ENCODE data around the gene SERPINE3.
A peak's percentile ranks its signal among the peaks of the same experiment; 100 is the strongest.

Gene SERPINE3

GRCh38 chr13:51329606-51330005 lies 9.9 kb upstream of the SERPINE3 start:
- DNase-seq, result peak; percentile 28 to 54

DNA sequence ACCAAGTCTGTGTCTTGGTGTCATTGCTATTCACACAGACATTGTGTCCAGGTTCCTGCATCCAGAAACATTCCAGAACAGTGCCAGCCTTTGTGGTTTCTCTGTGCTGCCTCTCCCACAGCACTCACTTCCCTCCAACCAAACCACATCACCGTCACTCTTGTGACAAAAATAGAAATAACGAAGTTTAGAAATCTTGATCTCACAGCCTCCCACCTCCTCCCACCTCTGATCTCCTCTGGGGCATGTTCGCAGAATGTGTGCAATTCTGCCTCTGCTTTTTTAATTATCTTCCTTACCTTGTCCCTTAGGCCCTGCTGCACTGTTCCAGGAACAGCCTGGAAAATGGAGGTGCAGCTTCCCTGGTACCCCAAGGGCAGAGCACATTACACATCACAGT lies 8.7 kb upstream of the SERPINE3 start:
- DNase-seq, result peak; percentile 82 to 95

GRCh38 chr13:51331354-51331861 lies 8.1 kb upstream of the SERPINE3 start:
- DNase-seq, result peak; percentile 60 to 94

DNA sequence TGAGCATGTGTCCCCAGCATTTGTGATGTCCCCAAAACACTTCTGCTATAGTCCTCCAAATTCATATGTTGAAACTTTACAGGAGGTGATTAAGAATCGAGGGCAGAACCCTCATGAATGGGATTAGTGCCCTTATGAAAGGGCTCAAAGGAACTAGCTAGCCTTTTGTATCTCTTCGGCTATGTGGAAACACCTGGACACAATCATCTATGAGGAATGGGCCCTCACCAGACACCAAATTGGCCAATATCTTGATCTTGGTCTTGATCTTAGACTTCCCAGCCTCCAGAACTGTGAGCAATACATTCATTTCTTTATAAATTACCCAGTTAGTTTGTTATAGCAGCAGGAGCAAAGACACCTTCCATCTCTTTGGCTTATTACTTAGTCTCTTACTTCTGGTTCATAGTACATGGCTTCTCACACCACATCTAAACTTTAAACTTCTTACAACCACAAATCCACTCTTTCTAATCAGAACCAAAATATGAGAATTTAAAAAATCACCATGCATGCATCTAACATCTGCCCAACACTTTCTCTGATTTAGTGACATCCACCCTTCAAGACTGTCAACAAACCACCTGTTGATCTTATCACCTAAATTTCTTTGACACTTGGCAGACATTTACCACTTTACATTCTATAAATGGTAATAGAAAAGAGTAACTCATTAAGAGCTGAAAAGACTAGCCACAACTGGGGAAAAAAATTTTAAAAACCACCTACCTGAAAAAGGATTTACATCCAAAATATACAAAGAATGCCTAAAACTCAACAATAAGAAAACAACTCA lies 6.7 kb upstream of the SERPINE3 start:
- no peak for DNase-seq

- no peak for DNase-seq
Measured at GRCh38 chr13:51333421-51333820, 6.1 kb upstream of the SERPINE3 start.

DNA sequence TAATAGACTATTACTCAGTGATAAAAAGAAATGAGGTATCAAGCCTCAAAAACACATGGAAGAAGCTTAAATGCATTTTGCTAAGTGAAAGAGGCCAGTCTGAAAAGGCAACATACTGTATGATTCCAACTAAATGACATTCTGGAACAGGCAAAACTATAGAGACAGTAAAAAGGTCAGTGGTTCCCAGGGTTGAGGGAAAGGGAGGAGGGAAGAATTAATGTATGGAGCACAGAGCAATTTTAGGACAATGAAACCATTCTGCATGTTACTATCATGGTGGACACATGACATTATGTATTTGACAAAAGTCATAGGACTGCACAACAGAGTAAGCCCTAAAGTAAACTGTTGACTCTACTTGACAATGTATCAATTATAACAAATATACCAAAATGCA lies 5.7 kb upstream of the SERPINE3 start:
- DNase-seq, result no peak

DNA sequence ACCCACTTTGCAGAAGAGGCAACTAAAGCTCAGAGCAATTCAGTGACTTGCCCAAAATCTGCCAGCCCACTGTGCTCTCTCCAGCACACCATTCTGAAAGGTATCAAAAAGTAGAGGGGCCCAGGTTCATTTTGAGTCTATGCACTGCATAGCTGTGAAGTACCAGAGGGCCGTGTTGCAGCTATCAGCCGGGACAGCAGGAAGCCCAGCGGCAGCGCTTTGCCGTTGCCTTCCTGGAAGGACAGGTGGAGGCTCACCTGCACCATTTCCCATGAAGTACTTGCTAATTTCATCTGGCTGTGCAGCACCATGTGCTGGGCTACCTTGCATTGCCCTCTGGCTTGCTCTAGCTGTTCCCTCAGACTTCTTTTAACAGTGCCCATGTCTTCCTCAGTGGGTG lies 2.7 kb upstream of the SERPINE3 start:
- DNase-seq, result no peak

DNA sequence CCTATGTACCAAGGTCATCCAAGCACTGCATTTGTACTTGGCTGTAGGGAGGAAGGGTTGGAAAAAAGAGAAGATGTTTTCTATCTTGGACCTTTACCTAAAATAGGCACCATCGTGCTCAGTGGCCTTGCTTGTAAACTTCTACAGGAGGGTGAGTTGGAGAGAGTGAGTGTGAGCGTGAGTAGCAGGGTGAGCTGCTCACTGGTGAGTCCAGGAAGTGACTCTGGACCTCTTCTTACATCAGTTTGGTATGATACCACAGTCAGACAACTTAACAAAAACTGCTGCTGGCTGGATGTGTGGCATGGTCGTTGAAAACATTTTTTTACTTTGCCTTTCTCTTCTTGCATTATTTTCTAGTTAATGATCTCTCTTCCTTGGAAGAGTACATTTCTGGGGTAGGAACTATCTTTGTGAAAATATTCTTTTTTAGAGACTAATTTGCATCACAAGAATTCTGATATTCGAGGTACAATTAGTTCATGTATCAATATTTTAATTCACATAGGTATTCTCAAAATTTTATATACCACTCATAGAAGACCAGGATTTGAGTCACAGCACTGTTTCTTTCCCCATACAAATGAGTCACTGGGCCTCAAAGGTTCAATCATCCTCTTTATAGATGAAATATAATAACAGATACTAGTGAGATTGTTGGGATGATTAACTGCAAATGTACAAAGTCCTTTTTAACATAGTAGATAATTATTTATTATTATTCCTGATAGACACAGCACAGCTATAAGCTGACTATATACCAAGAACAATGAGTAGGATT lies 651 bp downstream of the SERPINE3 start:
- DNase-seq, result no peak

DNA sequence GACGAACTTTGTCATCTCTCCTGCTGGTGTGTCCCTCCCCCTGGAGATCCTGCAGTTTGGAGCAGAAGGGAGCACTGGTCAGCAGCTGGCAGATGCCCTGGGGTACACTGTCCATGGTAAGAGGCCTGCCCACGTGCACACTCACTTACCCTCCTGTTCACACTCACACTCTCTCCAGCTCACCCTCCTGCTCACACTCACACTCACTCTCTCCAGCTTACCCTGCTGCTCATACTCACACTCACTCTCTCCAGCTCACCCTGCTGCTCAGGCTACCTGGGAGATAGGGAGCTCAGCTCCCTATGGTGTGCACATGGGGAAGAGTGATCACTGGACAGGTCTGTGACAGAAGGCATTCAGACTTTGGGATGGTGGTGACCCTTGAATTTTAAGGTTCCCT lies 1.7 kb downstream of the SERPINE3 start:
- DNase-seq, result no peak

DNA sequence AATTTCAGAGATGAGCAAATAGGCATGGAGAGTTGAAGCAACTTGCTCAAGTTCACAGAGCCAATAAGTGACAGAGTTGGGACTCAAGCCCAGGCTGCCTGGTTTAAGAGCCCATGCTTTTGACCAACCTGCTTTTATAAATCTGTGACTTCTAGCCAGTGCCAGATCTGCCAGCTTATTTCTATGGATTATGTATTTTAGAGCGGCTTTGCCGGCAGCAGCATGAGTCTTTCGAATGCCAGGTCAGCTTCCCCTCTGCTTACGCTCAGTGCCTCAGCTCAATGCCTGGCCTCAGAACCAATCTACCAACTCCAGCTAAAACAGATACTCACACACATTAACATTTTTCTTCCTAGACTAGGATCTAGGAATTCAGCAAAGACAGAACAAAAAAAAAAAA lies 2.3 kb downstream of the SERPINE3 start:
- no peak for DNase-seq

DNA sequence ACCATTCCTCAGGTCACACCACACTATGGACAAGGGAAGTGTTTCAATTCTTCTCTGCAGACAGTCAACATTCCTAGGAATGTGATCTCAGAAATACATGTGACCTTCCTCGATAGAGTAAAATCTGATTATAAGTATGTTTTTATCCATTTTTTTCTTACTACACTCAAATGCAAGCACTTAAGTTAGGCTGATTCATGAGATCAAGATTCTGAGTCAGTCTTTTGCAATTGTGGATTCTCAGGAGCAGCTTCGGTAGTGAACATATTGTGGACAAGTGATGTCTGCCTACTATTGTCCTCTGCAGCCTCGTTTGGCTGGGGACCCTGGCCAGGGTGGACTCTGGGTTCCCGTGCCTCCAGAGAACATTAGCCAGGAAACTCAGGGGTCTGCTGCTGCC lies 3.2 kb downstream of the SERPINE3 start:
- no peak for DNase-seq

DNA sequence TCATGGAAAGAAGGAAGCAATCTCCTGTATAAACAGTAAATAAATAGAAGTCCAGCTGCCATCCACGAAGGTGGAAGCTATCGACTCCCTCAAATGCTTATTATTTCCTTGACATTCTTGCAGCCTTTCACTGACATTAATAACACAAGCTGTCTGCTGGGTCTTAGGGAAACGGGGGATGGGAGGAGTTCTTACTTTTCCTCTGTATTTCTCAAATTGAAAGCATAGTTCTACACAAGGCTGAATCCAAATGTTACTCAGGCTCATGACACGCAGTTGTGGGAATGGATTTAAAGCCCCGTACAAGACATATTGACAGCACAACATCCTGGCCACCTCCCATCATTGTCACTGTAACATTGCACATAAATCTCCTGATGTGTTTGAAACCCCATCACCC lies 4.0 kb downstream of the SERPINE3 start:
- no peak for DNase-seq

- no peak for DNase-seq
Measured at GRCh38 chr13:51346397-51346796, 6.9 kb downstream of the SERPINE3 start.

DNA sequence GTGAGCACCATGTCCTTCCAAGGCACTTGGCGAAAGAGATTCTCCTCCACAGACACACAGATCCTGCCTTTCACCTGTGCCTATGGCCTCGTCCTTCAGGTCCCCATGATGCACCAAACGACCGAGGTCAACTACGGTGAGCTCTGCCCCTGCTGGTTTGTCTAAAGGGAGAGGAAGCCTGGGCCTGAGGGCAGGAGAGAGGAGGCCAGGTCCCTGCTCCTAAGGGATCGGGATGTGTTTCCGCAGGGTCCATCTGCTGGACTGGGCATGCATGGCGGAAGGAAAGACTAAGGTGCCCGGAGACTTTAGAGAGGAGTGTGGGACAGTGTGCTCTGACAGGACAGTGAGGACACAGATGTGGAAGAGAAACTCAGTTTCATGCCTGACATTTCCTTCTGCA lies 7.6 kb downstream of the SERPINE3 start:
- no peak for DNase-seq

GRCh38 chr13:51348069-51348967 lies 8.8 kb downstream of the SERPINE3 start:
- DNase-seq, result no peak

GRCh38 chr13:51349016-51349415 lies 9.5 kb downstream of the SERPINE3 start:
- no peak for DNase-seq

- no peak for DNase-seq
Measured at GRCh38 chr13:51355217-51355616, 15.7 kb downstream of the SERPINE3 start.

DNA sequence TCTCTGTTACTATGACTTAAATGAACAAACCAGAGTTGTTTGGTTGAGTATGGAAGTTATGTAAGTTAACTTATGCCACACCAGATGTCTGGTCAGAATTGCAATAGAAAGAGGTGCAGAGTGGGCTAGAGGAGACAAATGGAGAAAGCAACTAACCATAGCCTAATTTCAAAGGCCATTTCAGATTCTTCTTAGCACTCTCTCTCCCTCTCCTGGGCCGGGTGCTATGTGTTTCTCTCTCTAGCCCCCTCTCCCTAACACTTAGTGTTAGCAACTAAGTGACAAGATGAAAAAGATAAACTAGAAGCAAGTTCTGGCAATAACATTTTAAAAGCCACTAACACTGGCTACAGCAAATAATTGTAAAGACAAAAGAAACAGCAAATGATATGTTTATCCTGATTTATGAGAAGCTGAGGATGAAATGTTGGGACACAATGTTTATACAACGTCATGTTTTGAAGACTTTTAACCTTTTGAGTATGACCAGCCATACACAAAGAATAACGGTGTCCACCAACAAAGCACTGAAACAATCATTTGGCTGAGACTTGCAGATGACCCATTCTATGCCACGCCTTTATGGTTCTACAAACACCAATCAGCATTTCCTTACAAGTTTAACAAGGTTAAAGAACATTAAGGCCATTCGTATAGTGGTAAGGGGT lies 18.6 kb downstream of the SERPINE3 start:
- DNase-seq, result no peak

GRCh38 chr13:51359352-51359751 lies 19.9 kb downstream of the SERPINE3 start:
- DNase-seq, result no peak

GRCh38 chr13:51360489-51360888 lies 21.0 kb downstream of the SERPINE3 start:
- DNase-seq, result no peak

- no peak for DNase-seq
Measured at GRCh38 chr13:51361106-51361505, 21.6 kb downstream of the SERPINE3 start.

GRCh38 chr13:51363625-51364024 lies 24.1 kb downstream of the SERPINE3 start:
- no peak for DNase-seq
